ENCODE results near the gene PRKCD.

Gene PRKCD

GRCh38 chr3:53171827-53172505 lies 11.0 kb downstream of the PRKCD start:
- DNase-seq, result no peak

- no peak for DNase-seq
Observed at GRCh38 chr3:53173107-53173506, 12.1 kb downstream of the PRKCD start.

GRCh38 chr3:53174346-53175250 lies 13.6 kb downstream of the PRKCD start:
- no peak for DNase-seq

- no peak for DNase-seq
Observed at GRCh38 chr3:53175613-53176540, 14.9 kb downstream of the PRKCD start.

GRCh38 chr3:53178246-53178645 lies 17.2 kb downstream of the PRKCD start:
- no peak for DNase-seq

GRCh38 chr3:53179580-53179979 lies 18.6 kb downstream of the PRKCD start:
- no peak for DNase-seq

- DNase-seq, result no peak
Observed at GRCh38 chr3:53180305-53181023, 19.5 kb downstream of the PRKCD start.

- DNase-seq, result no peak
Observed at GRCh38 chr3:53181024-53181371, 20.0 kb downstream of the PRKCD start.

- no peak for DNase-seq
Observed at GRCh38 chr3:53181528-53181927, 20.5 kb downstream of the PRKCD start.

GRCh38 chr3:53182764-53183355 lies 21.9 kb downstream of the PRKCD start:
- DNase-seq, result no peak

GRCh38 chr3:53183514-53183913 lies 22.5 kb downstream of the PRKCD start:
- DNase-seq, result no peak

- no peak for DNase-seq
Observed at GRCh38 chr3:53184701-53185100, 23.7 kb downstream of the PRKCD start.

GRCh38 chr3:53185761-53186465 lies 24.9 kb downstream of the PRKCD start:
- no peak for DNase-seq

GRCh38 chr3:53186726-53187125 lies 25.7 kb downstream of the PRKCD start:
- DNase-seq, result no peak

- DNase-seq, result no peak
Observed at GRCh38 chr3:53187430-53187829, 26.4 kb downstream of the PRKCD start.

GRCh38 chr3:53188136-53188685 lies 27.2 kb downstream of the PRKCD start:
- no peak for DNase-seq

- no peak for DNase-seq
Observed at GRCh38 chr3:53188720-53189119, 27.7 kb downstream of the PRKCD start.

- no peak for DNase-seq
Observed at GRCh38 chr3:53189276-53189675, 28.3 kb downstream of the PRKCD start.

- no peak for DNase-seq
Observed at GRCh38 chr3:53190659-53191058, 29.6 kb downstream of the PRKCD start.

GRCh38 chr3:53191836-53192480 lies 30.9 kb downstream of the PRKCD start:
- DNase-seq, result no peak

GRCh38 chr3:53192608-53193007 lies 31.6 kb downstream of the PRKCD start:
- no peak for DNase-seq
